Measurements from ENCODE around the gene ACKR2. TPM values are rescaled to one million over a fixed set of nuclear protein-coding genes. Genes with fewer than 3 reads are reported as not detected.

ACKR2 gene
- total RNA-seq, 1 experiment from 2014 or later = not detected

- H3K9me3 Mint-ChIP-seq = no peaks in the 10 kb centered on the region; a peak in 1 of 5 replicates
- Histone ChIP-seq H3K27me3 (ENCODE audit: insufficient read depth, low read length) (no peaks in the 10 kb centered on the region; the same call in 1 of the 2 replicates), H2BK20ac (ENCODE audit: low read depth, low read length, poor library complexity, severe bottlenecking) (no peak overlapping the region), H3K9ac (ENCODE audit: extremely low read depth, insufficient read length, low read length) (no peak overlapping the region), H3K79me2 (ENCODE audit: insufficient read depth, low read length) (no peaks in the 10 kb centered on the region), H3K14ac (ENCODE audit: insufficient read depth, low read length) (no peak overlapping the region), H3T11ph (ENCODE audit: low read length) (peak overlapping the region; percentile 60), H4K5ac (ENCODE audit: insufficient read length, low read depth, low read length) (no peak overlapping the region), H3K79me1 (ENCODE audit: insufficient read depth, low read depth, low read length, poor library complexity, severe bottlenecking) (no peaks in the 10 kb centered on the region), H3K9me3 (ENCODE audit: control insufficient read depth, low read depth, low read length) (no peaks in the 10 kb centered on the region), H3K4ac (ENCODE audit: low read depth, low read length) (no peak overlapping the region), H2AFZ (ENCODE audit: low read length) (no peak overlapping the region), H3K18ac (ENCODE audit: insufficient read length, low read depth, low read length) (no peak overlapping the region), H3K56ac (ENCODE audit: insufficient read length, low read depth, low read length) (no peak overlapping the region), H2BK5ac (ENCODE audit: insufficient read length, low read length) (no peak overlapping the region), H3K23ac (ENCODE audit: insufficient read length, low read depth, low read length) (no peak overlapping the region), H2BK15ac (ENCODE audit: low read depth, low read length) (no peak overlapping the region), H3K27ac (ENCODE audit: insufficient read length, low read depth, low read length) (no peak overlapping the region), H3K23me2 (ENCODE audit: insufficient read length, low read depth, low read length, poor library complexity, severe bottlenecking) (no peaks in the 10 kb centered on the region), H2BK12ac (ENCODE audit: insufficient read length, low read depth, low read length) (no peak overlapping the region), H4K20me1 (ENCODE audit: control insufficient read depth, insufficient read depth, insufficient read length) (no peaks in the 10 kb centered on the region), H3K4me1 (ENCODE audit: insufficient read depth, low read length) (peaks cover 8% of the 10 kb centered on the region; the same call in 1 of the 2 replicates), H3K4me2 (ENCODE audit: insufficient read depth, insufficient read length, low read length) (no peak overlapping the region), H2AK5ac (ENCODE audit: insufficient read length, low read length) (no peak overlapping the region), H4K8ac (replicated peaks; ENCODE audit: insufficient read length, low read depth, low read length) (no peak overlapping the region), H4K91ac (ENCODE audit: insufficient read length, low read depth, low read length) (no peak overlapping the region), H2BK120ac (ENCODE audit: low read depth, low read length, poor library complexity, severe bottlenecking) (no peak overlapping the region)
- no CpG with 5 or more reads among the region's 3 CpGs for WGBS (ENCODE audit: extremely low coverage, insufficient read length, low lambda C conversion rate)
- H3K4me3 Mint-ChIP-seq = no peak overlapping the region
- H3K4me1 Mint-ChIP-seq = peaks cover 46 to 48% of the 10 kb centered on the region in 2 experiments
- no peaks in the 10 kb centered on the region; a peak in 4 of 7 replicates for H3K36me3 Mint-ChIP-seq (ENCODE audit: insufficient read depth in 1 of 3, low read depth in 3 of 3)
- no peak for TF ChIP-seq CTCF (conservative IDR thresholded peaks at IDR 0.05)
- no peak for DNase-seq
- H3K27ac Mint-ChIP-seq = no peak overlapping the region; a peak in 1 of 7 replicates
- peaks cover 2% of the 10 kb centered on the region; the same call in 1 of the 2 replicates for H3K27me3 Mint-ChIP-seq (ENCODE audit: low read depth)
Observed at GRCh38 chr3:42887084-42887483, 77.8 kb downstream of the ACKR2 start.
